ENCODE results near the gene NECTIN2. TPM values are rescaled to one million over a fixed set of nuclear protein-coding genes. Genes with fewer than 3 reads are reported as not detected.

NECTIN2 gene
- total RNA-seq, 4 donors from 2014 or later: 58.6 to 129 (median 90.2) TPM

DNA sequence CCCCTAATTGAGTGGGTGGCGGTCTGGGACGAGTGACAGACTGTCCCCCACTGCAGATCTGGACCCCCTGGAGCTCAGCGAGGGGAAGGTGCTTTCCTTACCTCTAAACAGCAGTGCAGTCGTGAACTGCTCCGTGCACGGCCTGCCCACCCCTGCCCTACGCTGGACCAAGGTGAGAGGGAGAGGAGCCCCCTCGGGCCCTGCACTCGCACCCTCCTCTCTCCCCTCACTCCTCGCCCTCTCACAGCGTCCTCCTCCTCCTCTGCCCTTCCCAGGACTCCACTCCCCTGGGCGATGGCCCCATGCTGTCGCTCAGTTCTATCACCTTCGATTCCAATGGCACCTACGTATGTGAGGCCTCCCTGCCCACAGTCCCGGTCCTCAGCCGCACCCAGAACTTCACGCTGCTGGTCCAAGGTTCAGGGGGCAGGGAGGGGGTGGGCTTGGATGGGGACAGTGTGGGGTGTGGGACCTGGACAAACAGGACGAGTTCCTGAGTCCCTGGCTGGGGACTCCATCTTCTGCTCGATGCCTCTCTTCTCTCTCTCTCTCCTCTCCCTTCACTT lies 27.5 kb upstream of the NECTIN2 start:
- TF ChIP-seq, protein P1, sequence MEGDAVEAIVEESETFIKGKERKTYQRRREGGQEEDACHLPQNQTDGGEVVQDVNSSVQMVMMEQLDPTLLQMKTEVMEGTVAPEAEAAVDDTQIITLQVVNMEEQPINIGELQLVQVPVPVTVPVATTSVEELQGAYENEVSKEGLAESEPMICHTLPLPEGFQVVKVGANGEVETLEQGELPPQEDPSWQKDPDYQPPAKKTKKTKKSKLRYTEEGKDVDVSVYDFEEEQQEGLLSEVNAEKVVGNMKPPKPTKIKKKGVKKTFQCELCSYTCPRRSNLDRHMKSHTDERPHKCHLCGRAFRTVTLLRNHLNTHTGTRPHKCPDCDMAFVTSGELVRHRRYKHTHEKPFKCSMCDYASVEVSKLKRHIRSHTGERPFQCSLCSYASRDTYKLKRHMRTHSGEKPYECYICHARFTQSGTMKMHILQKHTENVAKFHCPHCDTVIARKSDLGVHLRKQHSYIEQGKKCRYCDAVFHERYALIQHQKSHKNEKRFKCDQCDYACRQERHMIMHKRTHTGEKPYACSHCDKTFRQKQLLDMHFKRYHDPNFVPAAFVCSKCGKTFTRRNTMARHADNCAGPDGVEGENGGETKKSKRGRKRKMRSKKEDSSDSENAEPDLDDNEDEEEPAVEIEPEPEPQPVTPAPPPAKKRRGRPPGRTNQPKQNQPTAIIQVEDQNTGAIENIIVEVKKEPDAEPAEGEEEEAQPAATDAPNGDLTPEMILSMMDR (IDR thresholded peaks at IDR 0.05): no peak
- ATAC-seq (ENCODE audit: low FRiP score) (no peak), DNase-seq (ENCODE audit: low spot score) (no peak)

DNA sequence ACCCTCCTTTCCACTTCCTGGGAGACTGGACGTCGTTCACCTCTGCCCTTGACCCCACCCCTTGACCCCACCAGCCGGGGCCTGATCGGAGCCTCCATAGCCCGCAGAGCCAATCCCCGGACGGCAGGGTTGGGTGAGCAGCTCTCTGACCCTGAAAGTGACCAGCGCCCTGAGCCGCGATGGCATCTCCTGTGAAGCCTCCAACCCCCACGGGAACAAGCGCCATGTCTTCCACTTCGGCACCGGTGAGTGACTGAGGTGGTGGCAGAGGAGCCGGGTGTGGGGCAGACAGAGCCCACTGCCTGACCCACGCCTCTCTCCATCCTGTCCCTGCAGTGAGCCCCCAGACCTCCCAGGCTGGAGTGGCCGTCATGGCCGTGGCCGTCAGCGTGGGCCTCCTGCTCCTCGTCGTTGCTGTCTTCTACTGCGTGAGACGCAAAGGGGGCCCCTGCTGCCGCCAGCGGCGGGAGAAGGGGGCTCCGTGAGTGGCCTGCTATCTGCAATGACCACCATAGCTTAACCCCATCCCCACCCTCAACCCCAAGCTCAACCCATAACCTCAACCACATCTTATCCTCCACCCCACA lies 26.8 kb upstream of the NECTIN2 start:
- DNase-seq (ENCODE audit: low spot score) (no peak), ATAC-seq (ENCODE audit: low FRiP score) (no peak)
- TF ChIP-seq, protein P1 (IDR thresholded peaks at IDR 0.05): no peak

DNA sequence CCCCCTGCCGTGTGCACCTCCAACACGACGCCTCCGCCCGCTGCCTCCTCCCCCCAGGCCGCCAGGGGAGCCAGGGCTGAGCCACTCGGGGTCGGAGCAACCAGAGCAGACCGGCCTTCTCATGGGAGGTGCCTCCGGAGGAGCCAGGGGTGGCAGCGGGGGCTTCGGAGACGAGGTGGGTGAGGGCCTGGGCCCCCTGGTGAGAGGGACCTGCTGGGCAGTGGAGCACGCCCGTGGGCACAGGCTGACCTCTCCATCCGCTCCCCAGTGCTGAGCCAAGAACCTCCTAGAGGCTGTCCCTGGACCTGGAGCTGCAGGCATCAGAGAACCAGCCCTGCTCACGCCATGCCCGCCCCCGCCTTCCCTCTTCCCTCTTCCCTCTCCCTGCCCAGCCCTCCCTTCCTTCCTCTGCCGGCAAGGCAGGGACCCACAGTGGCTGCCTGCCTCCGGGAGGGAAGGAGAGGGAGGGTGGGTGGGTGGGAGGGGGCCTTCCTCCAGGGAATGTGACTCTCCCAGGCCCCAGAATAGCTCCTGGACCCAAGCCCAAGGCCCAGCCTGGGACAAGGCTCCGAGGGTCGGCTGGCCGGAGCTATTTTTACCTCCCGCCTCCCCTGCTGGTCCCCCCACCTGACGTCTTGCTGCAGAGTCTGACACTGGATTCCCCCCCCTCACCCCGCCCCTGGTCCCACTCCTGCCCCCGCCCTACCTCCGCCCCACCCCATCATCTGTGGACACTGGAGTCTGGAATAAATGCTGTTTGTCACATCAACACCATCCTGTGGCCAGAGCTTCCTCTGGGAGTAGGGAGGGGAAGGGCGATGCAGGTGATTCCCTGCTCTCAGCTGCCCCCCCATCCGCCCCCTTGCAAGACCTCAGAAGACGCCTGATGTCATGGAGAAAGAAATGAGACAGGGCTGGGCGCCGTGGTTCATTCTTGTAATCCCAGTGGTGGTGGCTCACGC lies 25.2 kb upstream of the NECTIN2 start:
- peak; percentile 63 for ATAC-seq (ENCODE audit: low FRiP score)
- no peak for DNase-seq (ENCODE audit: low spot score)
- TF ChIP-seq, protein P1 (IDR thresholded peaks at IDR 0.05): no peak

DNA sequence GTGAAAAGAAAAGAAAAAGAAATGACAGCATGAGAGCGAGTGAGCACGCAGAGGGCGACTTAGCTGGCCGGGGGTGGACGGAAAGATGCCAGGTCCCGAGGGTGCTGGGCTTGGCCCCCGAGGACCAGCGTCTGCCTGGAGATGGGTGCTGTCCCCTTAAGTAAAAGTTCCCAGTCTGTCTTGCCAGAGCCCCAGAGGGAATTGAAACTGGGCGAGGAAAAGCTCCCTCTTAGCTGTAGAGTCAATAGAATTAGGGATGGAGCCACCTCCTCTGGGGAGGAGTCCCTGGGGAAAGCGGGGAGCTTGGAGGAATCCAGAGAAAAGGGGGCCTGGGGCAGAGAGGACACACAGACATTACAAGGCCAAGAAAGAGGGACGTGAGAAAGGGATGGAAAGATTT lies 23.9 kb upstream of the NECTIN2 start:
- TF ChIP-seq, protein P1 (IDR thresholded peaks at IDR 0.05): no peak
- no peak for DNase-seq (ENCODE audit: low spot score)
- ATAC-seq (ENCODE audit: low FRiP score): no peak

DNA sequence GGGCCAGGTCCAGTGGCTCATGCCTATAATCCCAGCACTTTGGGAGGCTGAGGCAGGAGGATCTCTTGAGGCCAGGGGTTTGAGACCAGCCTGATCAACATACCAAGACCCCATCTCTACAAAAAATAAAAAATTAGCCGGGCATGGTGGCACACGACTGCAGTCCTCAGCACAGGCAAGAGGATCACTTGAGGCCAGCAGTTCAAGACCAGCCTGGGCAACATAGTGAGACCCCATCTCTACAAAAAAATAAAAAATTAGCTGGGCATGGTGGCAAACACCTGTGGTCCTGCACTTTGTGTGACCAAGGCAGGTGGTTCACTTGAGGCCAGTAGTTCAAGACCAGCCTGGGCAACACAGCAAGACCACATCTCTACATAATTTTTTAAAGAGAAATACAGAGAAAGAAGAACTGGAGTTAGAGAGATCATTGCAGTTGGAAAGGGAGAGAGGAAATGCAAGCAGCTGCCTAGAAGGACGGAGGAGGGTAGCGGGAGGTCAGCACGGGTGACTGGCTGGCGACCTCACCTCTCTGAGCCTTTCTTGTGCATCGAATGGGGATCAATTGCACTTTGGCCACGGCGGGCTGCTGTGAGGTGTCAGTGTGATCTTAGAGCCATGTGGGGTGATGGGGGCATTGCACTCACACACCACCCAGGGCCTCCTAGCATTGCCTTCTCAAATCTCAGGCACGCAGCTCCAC lies 23.3 kb upstream of the NECTIN2 start:
- ATAC-seq (ENCODE audit: low FRiP score): no peak
- DNase-seq (ENCODE audit: low spot score): no peak
- TF ChIP-seq, protein P1 (IDR thresholded peaks at IDR 0.05): no peak

DNA sequence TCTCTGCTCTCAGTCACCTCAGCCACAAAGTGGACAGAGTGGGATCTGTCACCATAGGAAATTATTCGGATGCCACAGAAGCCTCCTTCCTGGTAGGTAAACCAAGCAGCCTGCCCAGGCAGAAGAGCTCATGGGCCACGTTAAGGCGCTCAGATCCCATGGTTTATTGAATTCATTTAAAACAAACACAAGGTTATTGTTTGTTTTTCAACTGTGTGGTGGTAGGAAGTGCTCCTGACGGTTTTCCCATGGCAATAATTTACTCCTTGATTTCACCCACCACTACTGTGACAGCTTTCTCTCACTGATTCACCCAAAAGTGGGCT lies 22.8 kb upstream of the NECTIN2 start:
- DNase-seq (ENCODE audit: low spot score) (no peak), ATAC-seq (ENCODE audit: low FRiP score) (no peak)
- TF ChIP-seq, protein P1 (IDR thresholded peaks at IDR 0.05): no peak

Data from omental fat pad (tissue), 4 donors.